Measurements from ENCODE around the gene PRSS48.
"Not testable (repeated sequence)": the region's sequence is repeated elsewhere in the genome, so short reads cannot be mapped to it uniquely, and the experiment has no call there.

PRSS48 gene

GRCh38 chr4:151266497-151266896 is 10.5 kb upstream of the PRSS48 start:
- DNase-seq, result no peak

- DNase-seq, result no peak
Observed at GRCh38 chr4:151267104-151267503, 9.9 kb upstream of the PRSS48 start.

- DNase-seq, result no peak
Observed at GRCh38 chr4:151267822-151268535, 9.0 kb upstream of the PRSS48 start.

- not testable (repeated sequence) for DNase-seq
Observed at GRCh38 chr4:151268905-151269304, 8.1 kb upstream of the PRSS48 start.

- no peak for DNase-seq
Observed at GRCh38 chr4:151284534-151285245, 7.7 kb downstream of the PRSS48 start.

- no peak for DNase-seq
Observed at GRCh38 chr4:151287409-151287808, 10.4 kb downstream of the PRSS48 start.

- no peak for DNase-seq
Observed at GRCh38 chr4:151291485-151291884, 14.5 kb downstream of the PRSS48 start.

GRCh38 chr4:151292038-151292437 is 15.1 kb downstream of the PRSS48 start:
- no peak for DNase-seq

- DNase-seq, result no peak
Observed at GRCh38 chr4:151294833-151295496, 18.0 kb downstream of the PRSS48 start.

GRCh38 chr4:151296227-151296626 is 19.3 kb downstream of the PRSS48 start:
- DNase-seq, result no peak

GRCh38 chr4:151297170-151297569 is 20.2 kb downstream of the PRSS48 start:
- DNase-seq, result no peak

- no peak for DNase-seq
Observed at GRCh38 chr4:151302432-151302831, 25.5 kb downstream of the PRSS48 start.

- DNase-seq, result no peak
Observed at GRCh38 chr4:151304226-151304625, 27.3 kb downstream of the PRSS48 start.

GRCh38 chr4:151304755-151305154 is 27.8 kb downstream of the PRSS48 start:
- no peak for DNase-seq

GRCh38 chr4:151310124-151310728 is 33.3 kb downstream of the PRSS48 start:
- no peak for DNase-seq

- no peak for DNase-seq
Observed at GRCh38 chr4:151313306-151314009, 36.5 kb downstream of the PRSS48 start.

GRCh38 chr4:151314010-151314355 is 37.0 kb downstream of the PRSS48 start:
- no peak for DNase-seq

- DNase-seq, result no peak
Observed at GRCh38 chr4:151314479-151314878, 37.5 kb downstream of the PRSS48 start.

- DNase-seq, result no peak
Observed at GRCh38 chr4:151315212-151315886, 38.4 kb downstream of the PRSS48 start.

GRCh38 chr4:151316645-151317044 is 39.7 kb downstream of the PRSS48 start:
- no peak for DNase-seq

GRCh38 chr4:151318307-151319006 is 41.5 kb downstream of the PRSS48 start:
- DNase-seq, result no peak

GRCh38 chr4:151319490-151319889 is 42.5 kb downstream of the PRSS48 start:
- DNase-seq, result no peak
